GM12878 (cell line): ENCODE data around the gene LRRK1. TPM values are rescaled to one million over a fixed set of nuclear protein-coding genes. Genes with fewer than 3 reads are reported as not detected.

Experiments
- E4F1 ChIP-seq: fragments of 450-650 bp; IDR thresholded peaks from 2 replicates; pipeline ENCODE4 v1.6.1; 2018; ENCODE audit warnings: borderline replicate concordance, mild to moderate bottlenecking; ENCODE audit not compliant: partially characterized antibody
- IRF3 ChIP-seq: fragments of 450-650 bp; IDR thresholded peaks from 2 replicates; pipeline ENCODE4 v1.6.1; 2014; ENCODE audit warnings: mild to moderate bottlenecking
- JUNB ChIP-seq: IDR thresholded peaks from 2 replicates; pipeline ENCODE4 v1.6.1; 2016; ENCODE audit warnings: antibody characterized with exemption, mild to moderate bottlenecking
- KAT2A ChIP-seq: conservative IDR thresholded peaks from 2 replicates; pipeline ENCODE4 v1.6.1; 2011; ENCODE audit warnings: low read depth, low read length; ENCODE audit not compliant: control insufficient read depth
- MYC ChIP-seq: IDR thresholded peaks from 2 replicates; pipeline ENCODE4 v1.6.1; 2011; ENCODE audit warnings: mild to moderate bottlenecking, low read length, moderate library complexity, inconsistent platforms; ENCODE audit not compliant: insufficient read depth, insufficient replicate concordance, insufficient read length, severe bottlenecking
- NBN ChIP-seq: fragments of 450-650 bp; IDR thresholded peaks from 2 replicates; pipeline ENCODE4 v1.6.1; 2016
- NFYB ChIP-seq: IDR thresholded peaks from 2 replicates; pipeline ENCODE4 v1.6.1; 2011; ENCODE audit warnings: low read depth, mild to moderate bottlenecking, low read length, improper control_type of control experiment, moderate library complexity; ENCODE audit not compliant: insufficient read depth
- RCOR1 ChIP-seq: conservative IDR thresholded peaks from 2 replicates; pipeline ENCODE4 v1.6.1; 2012; ENCODE audit warnings: low read depth, low read length, improper control_type of control experiment
- RUNX3 ChIP-seq: IDR thresholded peaks from 2 replicates; pipeline ENCODE4 v1.6.1; 2012; ENCODE audit warnings: low read length, inconsistent platforms
- SKIL ChIP-seq: fragments of 450-650 bp; IDR thresholded peaks from 2 replicates; pipeline ENCODE4 v1.6.1; 2017; ENCODE audit warnings: mild to moderate bottlenecking, low read depth, inconsistent platforms; ENCODE audit not compliant: poor library complexity, severe bottlenecking
- SMAD5 ChIP-seq: IDR thresholded peaks from 2 replicates; pipeline ENCODE4 v1.6.1; 2016; ENCODE audit warnings: antibody characterized with exemption, low read depth
- USF2 ChIP-seq: IDR thresholded peaks from 2 replicates; pipeline ENCODE4 v1.6.1; 2011; ENCODE audit warnings: low read depth, low read length, improper control_type of control experiment, borderline replicate concordance
- WRNIP1 ChIP-seq: IDR thresholded peaks from 2 replicates; pipeline ENCODE4 v1.6.1; 2011; ENCODE audit warnings: low read depth, low read length, improper control_type of control experiment, borderline replicate concordance
- YY1 ChIP-seq: IDR thresholded peaks from 2 replicates; pipeline ENCODE4 v1.6.1; 2011; ENCODE audit warnings: low read depth, mild to moderate bottlenecking, low read length
- ZBTB11 ChIP-seq: fragments of 450-650 bp; formaldehyde crosslinking; IDR thresholded peaks from 2 replicates; pipeline ENCODE4 v1.5.0; 2022; ENCODE audit warnings: mild to moderate bottlenecking, missing genetic modification characterization
- polyA plus RNA-seq, 11 experiments: library from polyadenylated mRNA; depleted of rRNA in 4 of 11; unstranded in 6 of 11; stranded (reverse) in 5 of 11; fragments of >200 nt; fragmentation: Nextera tagmentation in 4 of 11; fragmentation: Illumina TruSeq in 1 of 11; extraction: Ambion mirVana in 4 of 11; extraction: Trizol in 1 of 11; gene quantifications; 1 replicate in 1 of 11; 2 replicates in 10 of 11; pipeline versions ENCODE4 v1.2.1 to v1.2.3, GENCODE V29; 2011 to 2016; ENCODE audit warnings: inconsistent platforms in 2 of 11, missing spikeins in 2 of 11, low read depth in 1 of 11
- total RNA-seq, 4 experiments: library from RNA; depleted of rRNA in 3 of 4; stranded (reverse); fragments of >200 nt in 3 of 4; fragmentation: Illumina TruSeq in 1 of 4; extraction: Trizol in 1 of 4; gene quantifications; 2 replicates each; pipeline versions ENCODE4 v1.2.1 to v1.2.3, GENCODE V29; 2013 to 2021

LRRK1 gene
- total and polyA plus RNA-seq, 10 of the 15 experiments (the other 5 are each of a cell fraction or from before 2014, with no cell fraction given), result 2.2 to 58.3 (median 17.9) TPM

GRCh38 chr15:100918034-100918689 is 995 bp upstream of the LRRK1 start (continued):
- no peak for TF ChIP-seq ZBTB11 (CRISPR knock-in tag)
- no peak for TF ChIP-seq NBN
- no peak for TF ChIP-seq KAT2A
- TF ChIP-seq NFYB, result no peak
- TF ChIP-seq SMAD5, result no peak
- TF ChIP-seq IRF3, result no peak
- no peak for TF ChIP-seq RCOR1
- no peak for TF ChIP-seq JUNB
- peak; percentile 37; the same call in 1 of the 2 replicates for TF ChIP-seq RUNX3
- no peak for TF ChIP-seq WRNIP1
- peak; percentile 10 for TF ChIP-seq MYC
- TF ChIP-seq YY1, result peak; percentile 83; the same call in 1 of the 2 replicates
- no peak for TF ChIP-seq E4F1
- TF ChIP-seq USF2, result no peak
- TF ChIP-seq SKIL, result no peak
